Measurements from ENCODE around the gene GADD45G. TPM values are rescaled to one million over a fixed set of nuclear protein-coding genes. Genes with fewer than 3 reads are reported as not detected.

Gene GADD45G
- total RNA-seq, 2 donors from 2014 or later: 30.3 to 54.2 TPM

- Histone ChIP-seq H3K27me3 (no peaks in the 10 kb centered on the region), H3K36me3 (replicated peaks in 1 of 2; ENCODE audit: insufficient read depth in 1 of 2, low read depth in 2 of 2) (no peaks in the 10 kb centered on the region), H3K4me3 (no peak overlapping the region), H3K27ac (peak overlapping the region; percentile 25 to 56 (median 30)), H3K4me1 (peaks cover 45% of the 10 kb centered on the region), H3K9me3 (no peaks in the 10 kb centered on the region)
- intact Hi-C loops (cut with DNase I): no loop called here
- WGBS, 2 donors: 30 to 45% methylated on average over 7 of the region's 7 CpGs
- ATAC-seq (peak; percentile 67), DNase-seq (peak; percentile 77 to 92 (median 82))
- TF ChIP-seq POLR2A (IDR thresholded peaks at IDR 0.05) (no peak), CTCF (IDR thresholded peaks at IDR 0.05) (peak in 3 of 7 experiments; percentile 24 to 32 (median 31))
Measured at GRCh38 chr9:89634995-89635742, 30.4 kb downstream of the GADD45G start.

- Histone ChIP-seq H3K27ac (peak overlapping the region; percentile 25 to 56 (median 30)), H3K4me1 (peaks cover 41% of the 10 kb centered on the region), H3K36me3 (replicated peaks in 1 of 2; ENCODE audit: insufficient read depth in 1 of 2, low read depth in 2 of 2) (no peaks in the 10 kb centered on the region), H3K4me3 (no peak overlapping the region), H3K27me3 (no peaks in the 10 kb centered on the region), H3K9me3 (no peaks in the 10 kb centered on the region)
- intact Hi-C loops (cut with DNase I): no loop called here
- DNase-seq (peak; percentile 40 to 67 (median 52)), ATAC-seq (peak; percentile 17)
- WGBS, 2 donors: 40% methylated on average over 5 of the region's 5 CpGs; no CpG with 5 or more reads in 1 of the 2 donors
- no peak for TF ChIP-seq POLR2A (IDR thresholded peaks at IDR 0.05)
- TF ChIP-seq CTCF (IDR thresholded peaks at IDR 0.05): no peak
Measured at GRCh38 chr9:89635816-89636215, 31.0 kb downstream of the GADD45G start.

GRCh38 chr9:89637787-89638186 is 33.0 kb downstream of the GADD45G start:
- Histone ChIP-seq H3K27ac (no peak overlapping the region), H3K27me3 (no peaks in the 10 kb centered on the region), H3K9me3 (no peaks in the 10 kb centered on the region), H3K4me3 (no peak overlapping the region), H3K36me3 (replicated peaks in 1 of 2; ENCODE audit: insufficient read depth in 1 of 2, low read depth in 2 of 2) (no peaks in the 10 kb centered on the region), H3K4me1 (peaks cover 21% of the 10 kb centered on the region)
- TF ChIP-seq POLR2A (IDR thresholded peaks at IDR 0.05) (no peak), CTCF (IDR thresholded peaks at IDR 0.05) (no peak)
- 85 to 95% methylated on average over 6 of the region's 6 CpGs for WGBS, 2 donors
- DNase-seq: no peak
- no peak for ATAC-seq
- intact Hi-C loops (cut with DNase I): no loop called here

GRCh38 chr9:89638359-89638758 is 33.5 kb downstream of the GADD45G start:
- no peak for ATAC-seq
- WGBS, 2 donors: 75 to 84% methylated on average over 5 of the region's 5 CpGs
- Histone ChIP-seq H3K4me1 (peaks cover 15% of the 10 kb centered on the region), H3K4me3 (no peak overlapping the region), H3K27me3 (no peaks in the 10 kb centered on the region), H3K27ac (no peak overlapping the region), H3K36me3 (replicated peaks in 1 of 2; ENCODE audit: insufficient read depth in 1 of 2, low read depth in 2 of 2) (no peaks in the 10 kb centered on the region), H3K9me3 (no peaks in the 10 kb centered on the region)
- no peak for DNase-seq
- TF ChIP-seq CTCF (IDR thresholded peaks at IDR 0.05) (no peak), POLR2A (IDR thresholded peaks at IDR 0.05) (no peak)
- intact Hi-C loops (cut with DNase I): no loop called here

- TF ChIP-seq CTCF (IDR thresholded peaks at IDR 0.05): no peak
- no peak for TF ChIP-seq POLR2A (IDR thresholded peaks at IDR 0.05)
- H3K27ac ChIP-seq: no peak overlapping the region
- no peaks in the 10 kb centered on the region for H3K36me3 ChIP-seq (replicated peaks in 1 of 2; ENCODE audit: insufficient read depth in 1 of 2, low read depth in 2 of 2)
- intact Hi-C loops (cut with DNase I): no loop called here
- peaks cover 15% of the 10 kb centered on the region for H3K4me1 ChIP-seq
- no peak for ATAC-seq
- no peaks in the 10 kb centered on the region for H3K27me3 ChIP-seq
- no peak for DNase-seq
- no peak overlapping the region for H3K4me3 ChIP-seq
- WGBS, 2 donors: 88% methylated on average over 5 of the region's 5 CpGs
- no peaks in the 10 kb centered on the region for H3K9me3 ChIP-seq
Measured at GRCh38 chr9:89638893-89639292, 34.1 kb downstream of the GADD45G start.

All from body of pancreas (tissue), 4 donors.